GM13976 (cell line): ENCODE data around the gene DYNAP.

Source experiments
- DNase-seq: peaks from one replicate; pipeline ENCODE4 v3.0.0; 2012; ENCODE audit warnings: low spot score
- CTCF ChIP-seq: IDR thresholded peaks from 2 replicates; pipeline ENCODE4 v1.5.1; 2012; ENCODE audit warnings: borderline replicate concordance, mild to moderate bottlenecking; ENCODE audit not compliant: insufficient read depth; ENCODE audit errors: extremely low read depth, missing control alignments, control extremely low read depth
- in situ Hi-C: fragments of 300-500 bp; cut with MboI; formaldehyde crosslinking; loops from one replicate; pipeline ENCODE4 v1.12.0; 2022; ENCODE audit warnings: low sequenced_read_pairs, mixed read lengths, inconsistent platforms; ENCODE audit not compliant: unreplicated experiment

Gene DYNAP

DNA sequence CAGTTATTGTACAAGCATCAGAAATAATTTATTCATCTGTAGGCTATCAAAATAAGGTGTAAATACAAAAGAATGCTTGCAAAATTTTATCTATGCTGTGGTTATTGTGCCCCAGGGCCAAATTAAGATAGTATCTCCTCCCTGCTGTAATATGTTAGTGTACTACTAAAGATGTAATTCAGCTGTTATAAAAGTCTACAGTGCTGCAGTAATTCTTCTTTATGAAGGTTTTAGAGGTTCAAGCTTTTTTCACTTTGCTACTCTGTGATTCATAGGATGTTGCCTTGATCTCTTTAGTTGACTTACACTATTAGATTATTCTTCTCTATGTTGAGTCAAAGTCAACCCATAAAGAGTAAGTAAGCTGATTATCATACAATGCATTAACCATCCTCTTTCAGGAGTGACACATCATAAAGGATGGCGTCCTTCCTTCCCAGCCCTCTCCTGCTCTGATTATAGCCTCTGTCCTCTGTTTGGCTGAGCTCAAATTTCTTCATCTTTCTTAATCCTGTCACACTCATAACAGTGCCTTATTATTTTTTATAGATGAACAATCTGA lies 29.3 kb upstream of the DYNAP start:
- TF ChIP-seq CTCF = no peak
- no peak for DNase-seq
- in situ Hi-C loops = no loop called here

GRCh38 chr18:54580202-54580729 lies 10.8 kb upstream of the DYNAP start:
- in situ Hi-C loops = no loop called here
- TF ChIP-seq CTCF = no peak
- no peak for DNase-seq

GRCh38 chr18:54584065-54584464 lies 7.0 kb upstream of the DYNAP start:
- DNase-seq = no peak
- no peak for TF ChIP-seq CTCF
- in situ Hi-C loops = no loop called here

DNA sequence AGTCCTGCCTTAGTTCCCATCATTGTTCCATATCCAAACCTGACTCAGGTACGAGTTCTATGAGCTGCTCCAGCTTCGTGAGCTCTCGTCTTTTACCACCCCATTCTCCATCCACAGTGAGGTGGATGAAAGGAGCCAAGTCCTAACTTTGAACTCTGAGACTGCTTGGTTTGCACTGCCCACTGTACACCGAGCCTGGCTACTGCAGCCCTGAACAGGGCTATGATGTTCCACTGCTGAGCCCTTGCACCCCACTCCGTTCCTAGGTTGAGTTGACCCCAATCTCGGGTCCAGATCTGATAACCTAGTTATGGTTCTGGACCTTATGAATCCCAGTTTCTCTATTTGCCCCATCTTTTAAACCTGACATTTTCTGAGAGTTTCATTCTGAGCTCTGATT lies 5.3 kb upstream of the DYNAP start:
- in situ Hi-C loops = no loop called here
- DNase-seq = no peak
- no peak for TF ChIP-seq CTCF

- no peak for TF ChIP-seq CTCF
- in situ Hi-C loops = no loop called here
- no peak for DNase-seq
Measured at GRCh38 chr18:54604211-54604610, 13.2 kb downstream of the DYNAP start.

- TF ChIP-seq CTCF = no peak
- in situ Hi-C loops = no loop called here
- DNase-seq = no peak
Measured at GRCh38 chr18:54606835-54607212, 15.8 kb downstream of the DYNAP start.
